IMR-90 (cell line): ENCODE measurements around the gene PTCSC3. TPM values are rescaled to one million over a fixed set of nuclear protein-coding genes. Genes with fewer than 3 reads are reported as not detected.
A peak's percentile ranks its signal among the peaks of the same experiment; 100 is the strongest.

ENCODE experiments used
- ATAC-seq: fragments of 200-7000 bp; cut with Tn5 transposase; 2 replicates; pipeline ENCODE4 v1.9.1; 2020; ENCODE audit warnings: low read depth, mild to moderate bottlenecking, moderate library complexity
- BruUV-seq: library from RNA; stranded (reverse); fragments of 400-500 nt; replicated peaks from 2 replicates; lab custom pipeline; 2021; lab: Mats Ljungman, UMichigan
- CTCF ChIA-PET: fragments of 300-600 bp; formaldehyde crosslinking; extraction: SDS; loops from one replicate; lab custom pipeline; 2021; ENCODE audit warnings: antibody characterized with exemption; lab: Yijun Ruan, JAX
- POLR2A ChIA-PET: fragments of 300-600 bp; sonication (Branson Sonifier 250); formaldehyde crosslinking; loops from one replicate; lab custom pipeline; 2022; ENCODE audit warnings: antibody characterized with exemption; ENCODE audit not compliant: unreplicated experiment; lab: Charles Lee
- DNase-seq: peaks from one replicate; pipeline ENCODE4 v3.0.0; 2013
- H2AFZ ChIP-seq: replicated peaks from 2 replicates; pipeline ENCODE3; 2013; ENCODE audit warnings: low read length, mild to moderate bottlenecking; ENCODE audit not compliant: poor library complexity
- H2AK5ac ChIP-seq: 2 replicates; pipeline ENCODE4 v1.6.1; 2013; ENCODE audit warnings: low read depth, low read length, inconsistent platforms
- H2AK9ac ChIP-seq: replicated peaks from 2 replicates; pipeline ENCODE3; 2013; ENCODE audit warnings: mild to moderate bottlenecking, low read depth, low read length, moderate library complexity; ENCODE audit not compliant: poor library complexity
- H2BK120ac ChIP-seq: 2 replicates; pipeline ENCODE4 v1.6.1; 2013; ENCODE audit warnings: low read depth, low read length, inconsistent platforms
- H2BK15ac ChIP-seq: 3 replicates; pipeline ENCODE4 v1.6.1; 2013; ENCODE audit warnings: low read depth, low read length, inconsistent platforms
- H2BK20ac ChIP-seq: 2 replicates; pipeline ENCODE4 v1.6.1; 2013; ENCODE audit warnings: low read depth, mild to moderate bottlenecking, inconsistent platforms, low read length, moderate library complexity
- H2BK5ac ChIP-seq: 2 replicates; pipeline ENCODE4 v1.6.1; 2013; ENCODE audit warnings: mild to moderate bottlenecking, low read depth, low read length, inconsistent platforms; ENCODE audit not compliant: poor library complexity, severe bottlenecking
- H3K14ac ChIP-seq: replicated peaks from 2 replicates; pipeline ENCODE4 v1.6.1; 2013; ENCODE audit warnings: low read depth, low read length, inconsistent platforms
- H3K18ac ChIP-seq: 2 replicates; pipeline ENCODE4 v1.6.1; 2013; ENCODE audit warnings: low read depth, low read length, control low read depth
- H3K23ac ChIP-seq: 2 replicates; pipeline ENCODE4 v1.6.1; 2013; ENCODE audit warnings: low read depth, low read length, inconsistent platforms
- H3K27ac ChIP-seq: 2 replicates; pipeline ENCODE4 v1.5.1; 2013; ENCODE audit warnings: mild to moderate bottlenecking, control low read depth, low read length; ENCODE audit not compliant: insufficient read depth
- H3K27me3 ChIP-seq: 2 replicates; pipeline ENCODE4 v1.6.1; 2013; ENCODE audit warnings: low read length; ENCODE audit not compliant: control insufficient read depth, insufficient read depth
- H3K36me3 ChIP-seq: 2 replicates; pipeline ENCODE4 v1.6.1; 2013; ENCODE audit warnings: low read length, mixed read lengths; ENCODE audit not compliant: control insufficient read depth, insufficient read depth
- H3K4ac ChIP-seq: 2 replicates; pipeline ENCODE4 v1.6.1; 2013; ENCODE audit warnings: low read depth, low read length, inconsistent platforms
- H3K4me1 ChIP-seq: 2 replicates; pipeline ENCODE4 v1.6.1; 2013; ENCODE audit warnings: low read length, mixed read lengths; ENCODE audit not compliant: control insufficient read depth, insufficient read depth
- H3K4me2 ChIP-seq: 2 replicates; pipeline ENCODE4 v1.6.1; 2013; ENCODE audit warnings: low read depth, mild to moderate bottlenecking, control low read depth, low read length, moderate library complexity
- H3K4me3 ChIP-seq: 2 replicates; pipeline ENCODE4 v1.5.1; 2013; ENCODE audit warnings: low read depth, mild to moderate bottlenecking, control low read depth, low read length, moderate library complexity; ENCODE audit not compliant: insufficient read depth
- H3K56ac ChIP-seq: 2 replicates; pipeline ENCODE4 v1.6.1; 2013; ENCODE audit warnings: low read length, inconsistent platforms; ENCODE audit not compliant: insufficient read depth; ENCODE audit errors: extremely low read depth
- H3K79me1 ChIP-seq, 2 experiments: 2 replicates each; pipeline ENCODE4 v1.6.1; 2013; ENCODE audit warnings: low read length in 2 of 2, inconsistent platforms in 1 of 2, low read depth in 1 of 2
- H3K9ac ChIP-seq: 2 replicates; pipeline ENCODE4 v1.6.1; 2013; ENCODE audit warnings: low read depth, low read length, control low read depth
- H3K9me1 ChIP-seq: 2 replicates; pipeline ENCODE4 v1.6.1; 2013; ENCODE audit warnings: low read length, inconsistent platforms; ENCODE audit not compliant: insufficient read depth
- H3K9me3 ChIP-seq: 2 replicates; pipeline ENCODE4 v1.6.1; 2013; ENCODE audit warnings: low read length; ENCODE audit not compliant: control insufficient read depth, insufficient read depth
- H4K20me1 ChIP-seq: 2 replicates; pipeline ENCODE4 v1.6.1; 2013; ENCODE audit warnings: low read length, inconsistent platforms; ENCODE audit not compliant: insufficient read depth
- H4K5ac ChIP-seq: 2 replicates; pipeline ENCODE4 v1.6.1; 2013; ENCODE audit warnings: mild to moderate bottlenecking, low read depth, low read length, control low read depth
- H4K8ac ChIP-seq, 2 experiments: 2 replicates each; pipeline ENCODE4 v1.6.1; 2013; ENCODE audit warnings: low read depth in 2 of 2, low read length in 2 of 2, control low read depth in 1 of 2, inconsistent platforms in 1 of 2
- H4K91ac ChIP-seq: 2 replicates; pipeline ENCODE4 v1.6.1; 2013; ENCODE audit warnings: low read depth, low read length, inconsistent platforms; ENCODE audit not compliant: insufficient read depth
- RAD21 ChIP-seq: IDR thresholded peaks from 2 replicates; pipeline ENCODE4 v1.6.1; 2012; ENCODE audit warnings: low read length, improper control_type of control experiment
- SMC3 ChIP-seq: fragments of 150-350 bp; IDR thresholded peaks from 2 replicates; pipeline ENCODE4 v1.6.1; 2016; ENCODE audit warnings: low read depth, mild to moderate bottlenecking, antibody characterized with exemption, low read length, moderate library complexity
- WGBS, 2 experiments: methylation state at CpG; one replicate each; pipeline versions ENCODE4 v1.1.5 to v1.1.7; 2013; ENCODE audit warnings: missing lambda C conversion rate in 2 of 2; ENCODE audit not compliant: insufficient read length in 1 of 2; ENCODE audit errors: extremely low coverage in 2 of 2; 5-methylcytosine and 5-hydroxymethylcytosine counted together
- dilution Hi-C: fragments of 300-500 bp; cut with HindIII; formaldehyde crosslinking; loops from one replicate; pipeline ENCODE4 v1.14.3; 2018; ENCODE audit warnings: low sequenced_read_pairs; ENCODE audit not compliant: unreplicated experiment
- in situ Hi-C: fragments of 300-500 bp; cut with MboI; formaldehyde crosslinking; loops from 3 replicates; pipeline ENCODE4 v1.14.3; 2019; ENCODE audit warnings: low sequenced_read_pairs, inconsistent platforms, mixed read lengths
- intact Hi-C: fragments of 100-400 bp; cut with micrococcal nuclease; formaldehyde crosslinking; loops from 2 replicates; pipeline ENCODE4 v1.10.0; 2022
- polyA plus RNA-seq, 3 experiments: library from polyadenylated mRNA; depleted of rRNA; stranded (reverse); fragments of >200 nt; gene quantifications; 2 replicates each; pipeline ENCODE4 v1.2.3, GENCODE V29; 2012; ENCODE audit warnings: low replicate concordance in 1 of 3
- total RNA-seq: library from RNA; depleted of rRNA; stranded (reverse); fragments of >200 nt; gene quantifications from 2 replicates; pipeline ENCODE4 v1.2.3, GENCODE V29; 2012
- TF ChIP-seq, protein P1 (sequence below): fragments of 150-350 bp; IDR thresholded peaks from 2 replicates; pipeline ENCODE4 v1.6.1; 2016; ENCODE audit warnings: low read depth, mild to moderate bottlenecking, low read length, moderate library complexity, borderline replicate concordance
- TF ChIP-seq, protein P2 (sequence below): fragments of 150-350 bp; IDR thresholded peaks from 2 replicates; pipeline ENCODE4 v1.6.1; 2017; ENCODE audit warnings: mild to moderate bottlenecking, antibody characterized with exemption, low read length, low read depth
- TF ChIP-seq, protein P3 (sequence below): conservative IDR thresholded peaks from 2 replicates; pipeline ENCODE4 v1.5.1; 2012; ENCODE audit warnings: mild to moderate bottlenecking, low read depth, low read length, improper control_type of control experiment

The PTCSC3 gene
- total and polyA plus RNA-seq, 2 of the 4 experiments (the other 2 are of a cell fraction): not detected

GRCh38 chr14:36207500-36207899 is 31.0 kb upstream of the PTCSC3 start:
- ATAC-seq (peak; percentile 65), DNase-seq (peak; percentile 10)
- Histone ChIP-seq H3K9me3 (no peaks in the 10 kb centered on the region), H3K4me3 (no peak overlapping the region), H3K27ac (no peak overlapping the region), H4K91ac (no peak overlapping the region), H4K20me1 (no peaks in the 10 kb centered on the region), H3K4me1 (no peaks in the 10 kb centered on the region), H3K9me1 (no peaks in the 10 kb centered on the region), H3K14ac (no peak overlapping the region), H3K79me1 (no peaks in the 10 kb centered on the region), H3K27me3 (peaks cover 7% of the 10 kb centered on the region; the same call in 1 of the 2 replicates), H4K5ac (no peak overlapping the region), H2BK120ac (no peak overlapping the region), H3K9ac (no peak overlapping the region), H2BK20ac (no peak overlapping the region), H3K4me2 (no peak overlapping the region), H2AK5ac (no peak overlapping the region), H2AFZ (no peak overlapping the region), H3K18ac (no peak overlapping the region), H2AK9ac (no peak overlapping the region), H4K8ac (no peak overlapping the region), H3K56ac (no peak overlapping the region), H2BK5ac (no peak overlapping the region), H3K36me3 (no peaks in the 10 kb centered on the region), H2BK15ac (no peak overlapping the region), H3K23ac (no peak overlapping the region), H3K4ac (no peak overlapping the region)
- in situ Hi-C loops (loop anchor here (10.0 kb wide), 1 partner anchor 167 kb away; no protein-coding TSS in a partner anchor), intact Hi-C loops (no loop called here), dilution Hi-C loops (no loop called here)
- peak; percentile 49 for TF ChIP-seq RAD21
- peak; percentile 53 for TF ChIP-seq SMC3
- TF ChIP-seq, protein P1, sequence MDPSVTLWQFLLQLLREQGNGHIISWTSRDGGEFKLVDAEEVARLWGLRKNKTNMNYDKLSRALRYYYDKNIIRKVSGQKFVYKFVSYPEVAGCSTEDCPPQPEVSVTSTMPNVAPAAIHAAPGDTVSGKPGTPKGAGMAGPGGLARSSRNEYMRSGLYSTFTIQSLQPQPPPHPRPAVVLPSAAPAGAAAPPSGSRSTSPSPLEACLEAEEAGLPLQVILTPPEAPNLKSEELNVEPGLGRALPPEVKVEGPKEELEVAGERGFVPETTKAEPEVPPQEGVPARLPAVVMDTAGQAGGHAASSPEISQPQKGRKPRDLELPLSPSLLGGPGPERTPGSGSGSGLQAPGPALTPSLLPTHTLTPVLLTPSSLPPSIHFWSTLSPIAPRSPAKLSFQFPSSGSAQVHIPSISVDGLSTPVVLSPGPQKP: no peak
- TF ChIP-seq, protein P2, sequence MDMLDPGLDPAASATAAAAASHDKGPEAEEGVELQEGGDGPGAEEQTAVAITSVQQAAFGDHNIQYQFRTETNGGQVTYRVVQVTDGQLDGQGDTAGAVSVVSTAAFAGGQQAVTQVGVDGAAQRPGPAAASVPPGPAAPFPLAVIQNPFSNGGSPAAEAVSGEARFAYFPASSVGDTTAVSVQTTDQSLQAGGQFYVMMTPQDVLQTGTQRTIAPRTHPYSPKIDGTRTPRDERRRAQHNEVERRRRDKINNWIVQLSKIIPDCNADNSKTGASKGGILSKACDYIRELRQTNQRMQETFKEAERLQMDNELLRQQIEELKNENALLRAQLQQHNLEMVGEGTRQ: no peak
- TF ChIP-seq, protein P3, sequence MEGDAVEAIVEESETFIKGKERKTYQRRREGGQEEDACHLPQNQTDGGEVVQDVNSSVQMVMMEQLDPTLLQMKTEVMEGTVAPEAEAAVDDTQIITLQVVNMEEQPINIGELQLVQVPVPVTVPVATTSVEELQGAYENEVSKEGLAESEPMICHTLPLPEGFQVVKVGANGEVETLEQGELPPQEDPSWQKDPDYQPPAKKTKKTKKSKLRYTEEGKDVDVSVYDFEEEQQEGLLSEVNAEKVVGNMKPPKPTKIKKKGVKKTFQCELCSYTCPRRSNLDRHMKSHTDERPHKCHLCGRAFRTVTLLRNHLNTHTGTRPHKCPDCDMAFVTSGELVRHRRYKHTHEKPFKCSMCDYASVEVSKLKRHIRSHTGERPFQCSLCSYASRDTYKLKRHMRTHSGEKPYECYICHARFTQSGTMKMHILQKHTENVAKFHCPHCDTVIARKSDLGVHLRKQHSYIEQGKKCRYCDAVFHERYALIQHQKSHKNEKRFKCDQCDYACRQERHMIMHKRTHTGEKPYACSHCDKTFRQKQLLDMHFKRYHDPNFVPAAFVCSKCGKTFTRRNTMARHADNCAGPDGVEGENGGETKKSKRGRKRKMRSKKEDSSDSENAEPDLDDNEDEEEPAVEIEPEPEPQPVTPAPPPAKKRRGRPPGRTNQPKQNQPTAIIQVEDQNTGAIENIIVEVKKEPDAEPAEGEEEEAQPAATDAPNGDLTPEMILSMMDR: peak; percentile 52
- ChIA-PET CTCF (interaction anchor here (0.6 to 1.4 kb wide), 3 partner anchors 138 to 318 kb away, joined by 3 to 6 read pairs (median 6); no protein-coding TSS in a partner anchor), POLR2A (no interaction called here)
- no TSS peak for BruUV-seq
- no CpG with 5 or more reads among the region's 1 CpG for WGBS, 2 experiments
